MCF 10A (cell line): ENCODE measurements around the gene EEF1AKMT3. TPM values are rescaled to one million over a fixed set of nuclear protein-coding genes. Genes with fewer than 3 reads are reported as not detected.

Source experiments
- BruUV-seq: library from RNA; stranded (reverse); fragments of 400-500 nt; replicated peaks from 2 replicates; lab custom pipeline; 2021; lab: Mats Ljungman, UMichigan
- CTCF ChIA-PET: fragments of 300-600 bp; sonication (Branson Sonifier 250); formaldehyde crosslinking; extraction: SDS; loops from one replicate; lab custom pipeline; 2021; ENCODE audit warnings: antibody characterized with exemption, inconsistent platforms; lab: Yijun Ruan, JAX
- POLR2A ChIA-PET: fragments of 300-600, 350-650 bp; sonication (Branson Sonifier 250); formaldehyde crosslinking; extraction: SDS; loops from one replicate; lab custom pipeline; 2020; ENCODE audit warnings: antibody characterized with exemption, inconsistent platforms; lab: Yijun Ruan, JAX
- DNase-seq: peaks from one replicate; pipeline ENCODE4 v3.0.0-alpha.2; 2018; ENCODE audit not compliant: unreplicated experiment
- H3K27ac Mint-ChIP-seq: one replicate; pipeline ENCODE4 v1.8.0; 2022; ENCODE audit warnings: mild to moderate bottlenecking, low read depth, mixed read lengths; ENCODE audit not compliant: unreplicated experiment
- H3K27me3 Mint-ChIP-seq: one replicate; pipeline ENCODE4 v1.8.0; 2022; ENCODE audit warnings: mixed read lengths; ENCODE audit not compliant: insufficient read depth, unreplicated experiment
- H3K36me3 Mint-ChIP-seq: one replicate; pipeline ENCODE4 v1.8.0; 2022; ENCODE audit warnings: mild to moderate bottlenecking, moderate library complexity, mixed read lengths; ENCODE audit not compliant: insufficient read depth, unreplicated experiment
- H3K4me1 Mint-ChIP-seq: one replicate; pipeline ENCODE4 v1.8.0; 2022; ENCODE audit warnings: mixed read lengths; ENCODE audit not compliant: insufficient read depth, unreplicated experiment
- H3K4me3 Mint-ChIP-seq: one replicate; pipeline ENCODE4 v1.8.0; 2022; ENCODE audit warnings: mild to moderate bottlenecking, moderate library complexity, mixed read lengths; ENCODE audit not compliant: unreplicated experiment
- H3K9me3 Mint-ChIP-seq: one replicate; pipeline ENCODE4 v1.8.0; 2022; ENCODE audit warnings: mixed read lengths; ENCODE audit not compliant: unreplicated experiment
- CTCF ChIP-seq: fragments of 200-600 bp; IDR thresholded peaks from one replicate; pipeline ENCODE4 v1.8.0; 2022; ENCODE audit warnings: antibody characterized with exemption, mild to moderate bottlenecking; ENCODE audit not compliant: unreplicated experiment
- intact Hi-C: fragments of 100-400 bp; cut with micrococcal nuclease; formaldehyde crosslinking; loops from 2 replicates; pipeline ENCODE4 v1.14.1; 2022
- total RNA-seq: library from RNA; stranded (reverse); gene quantifications from 2 replicates; pipeline ENCODE4 v1.2.3, GENCODE V29; 2022

Gene EEF1AKMT3
- total RNA-seq, 1 experiment from 2014 or later, result 8.1 TPM

GRCh38 chr12:57741844-57742738 lies 30.3 kb upstream of the EEF1AKMT3 start:
- no peaks in the 10 kb centered on the region for H3K9me3 Mint-ChIP-seq
- peaks cover 35% of the 10 kb centered on the region for H3K27me3 Mint-ChIP-seq
- peaks cover 21% of the 10 kb centered on the region for H3K36me3 Mint-ChIP-seq
- POLR2A ChIA-PET, result interaction anchor here (0.6 to 1.8 kb wide), 3 partner anchors 16 to 48 kb away, joined by 4 read pairs; no protein-coding TSS in a partner anchor
- H3K27ac Mint-ChIP-seq, result no peak overlapping the region
- no TSS peak for BruUV-seq
- no peak overlapping the region for H3K4me3 Mint-ChIP-seq
- intact Hi-C loops, result no loop called here
- peak; percentile 37 for DNase-seq
- peaks cover 12% of the 10 kb centered on the region for H3K4me1 Mint-ChIP-seq
- CTCF ChIA-PET, result interaction anchor here (0.6 to 1.6 kb wide), 2 partner anchors 9 to 16 kb away, joined by 3 to 11 read pairs; no protein-coding TSS in a partner anchor
- no peak for TF ChIP-seq CTCF

GRCh38 chr12:57743769-57744168 lies 28.6 kb upstream of the EEF1AKMT3 start:
- H3K27ac Mint-ChIP-seq, result peak overlapping the region; percentile 100
- TF ChIP-seq CTCF, result no peak
- H3K4me1 Mint-ChIP-seq, result peaks cover 11% of the 10 kb centered on the region
- peaks cover 27% of the 10 kb centered on the region for H3K27me3 Mint-ChIP-seq
- H3K4me3 Mint-ChIP-seq, result peak overlapping the region; percentile 100
- H3K9me3 Mint-ChIP-seq, result no peaks in the 10 kb centered on the region
- DNase-seq, result no peak
- H3K36me3 Mint-ChIP-seq, result peaks cover 38% of the 10 kb centered on the region
- ChIA-PET POLR2A (interaction anchor here (0.7 to 2.5 kb wide), 7 partner anchors 8 to 197 kb away, joined by 3 to 20 read pairs (median 4); partner anchors contain the start of genes CDK4 and MARCHF9), CTCF (interaction anchor here (1.7 kb wide), 1 partner anchor 17 kb away, joined by 11 read pairs; no protein-coding TSS in a partner anchor)
- intact Hi-C loops, result loop anchor here (1.0 kb wide), 1 partner anchor 17 kb away; no protein-coding TSS in a partner anchor
- no TSS peak for BruUV-seq

GRCh38 chr12:57744194-57744776 lies 28.1 kb upstream of the EEF1AKMT3 start:
- Mint-ChIP-seq H3K4me1 (peaks cover 11% of the 10 kb centered on the region), H3K9me3 (no peaks in the 10 kb centered on the region), H3K4me3 (peak overlapping the region; percentile 100), H3K27ac (peak overlapping the region; percentile 100), H3K27me3 (peaks cover 22% of the 10 kb centered on the region), H3K36me3 (peaks cover 43% of the 10 kb centered on the region)
- BruUV-seq, result TSS peak; percentile 34
- DNase-seq, result no peak
- no peak for TF ChIP-seq CTCF
- ChIA-PET POLR2A (interaction anchor here (0.5 to 2.5 kb wide), 25 partner anchors 8 to 1115 kb away, joined by 3 to 20 read pairs (median 5); partner anchors contain the start of genes CDK4, EEF1AKMT3, MARCHF9 and METTL1), CTCF (interaction anchor here (0.8 to 1.7 kb wide), 2 partner anchors 18 to 22 kb away, joined by 5 to 11 read pairs; no protein-coding TSS in a partner anchor)
- intact Hi-C loops, result loop anchor here (1.0 kb wide), 1 partner anchor 18 kb away; no protein-coding TSS in a partner anchor
